Skeletal muscle tissue (tissue), 4 donors: ENCODE data around the gene NAGA. TPM values are rescaled to one million over a fixed set of nuclear protein-coding genes. Genes with fewer than 3 reads are reported as not detected.

ENCODE experiments used
- H3K27ac ChIP-seq: one replicate; pipeline ENCODE4 v1.7.0; 2013; ENCODE audit warnings: mild to moderate bottlenecking, low read depth, low read length, inconsistent platforms
- H3K27me3 ChIP-seq, 3 donors: one replicate each; pipeline ENCODE4 v1.7.0; 2013; ENCODE audit warnings: low read length in 3 of 3; ENCODE audit not compliant: control insufficient read depth in 3 of 3, insufficient read depth in 3 of 3
- H3K36me3 ChIP-seq, 3 donors: one replicate each; pipeline ENCODE4 v1.7.0; 2013; ENCODE audit warnings: low read length in 3 of 3; ENCODE audit not compliant: control insufficient read depth in 3 of 3, insufficient read depth in 3 of 3
- H3K4me1 ChIP-seq, 3 donors: one replicate each; pipeline ENCODE4 v1.7.0; 2013; ENCODE audit warnings: low read length in 3 of 3, mild to moderate bottlenecking in 3 of 3; ENCODE audit not compliant: control insufficient read depth in 3 of 3, insufficient read depth in 3 of 3
- H3K4me3 ChIP-seq, 3 donors: one replicate each; pipeline ENCODE4 v1.7.0; 2013; ENCODE audit warnings: low read length in 3 of 3
- H3K9ac ChIP-seq, 3 donors: one replicate each; pipeline ENCODE4 v1.7.0; 2013; ENCODE audit warnings: low read length in 3 of 3, mild to moderate bottlenecking in 3 of 3, moderate library complexity in 2 of 3, low read depth in 1 of 3
- H3K9me3 ChIP-seq, 3 donors: one replicate each; pipeline ENCODE4 v1.7.0; 2013; ENCODE audit warnings: low read length in 3 of 3; ENCODE audit not compliant: control insufficient read depth in 3 of 3
- total RNA-seq: library from RNA; depleted of rRNA; stranded (reverse); fragments of >200 nt; gene quantifications from one replicate; pipeline ENCODE4 v1.2.3, GENCODE V29; 2014
- donor health status: Osteomylitis.

NAGA gene
- total RNA-seq, 1 donor from 2014 or later: 26.1 TPM

DNA sequence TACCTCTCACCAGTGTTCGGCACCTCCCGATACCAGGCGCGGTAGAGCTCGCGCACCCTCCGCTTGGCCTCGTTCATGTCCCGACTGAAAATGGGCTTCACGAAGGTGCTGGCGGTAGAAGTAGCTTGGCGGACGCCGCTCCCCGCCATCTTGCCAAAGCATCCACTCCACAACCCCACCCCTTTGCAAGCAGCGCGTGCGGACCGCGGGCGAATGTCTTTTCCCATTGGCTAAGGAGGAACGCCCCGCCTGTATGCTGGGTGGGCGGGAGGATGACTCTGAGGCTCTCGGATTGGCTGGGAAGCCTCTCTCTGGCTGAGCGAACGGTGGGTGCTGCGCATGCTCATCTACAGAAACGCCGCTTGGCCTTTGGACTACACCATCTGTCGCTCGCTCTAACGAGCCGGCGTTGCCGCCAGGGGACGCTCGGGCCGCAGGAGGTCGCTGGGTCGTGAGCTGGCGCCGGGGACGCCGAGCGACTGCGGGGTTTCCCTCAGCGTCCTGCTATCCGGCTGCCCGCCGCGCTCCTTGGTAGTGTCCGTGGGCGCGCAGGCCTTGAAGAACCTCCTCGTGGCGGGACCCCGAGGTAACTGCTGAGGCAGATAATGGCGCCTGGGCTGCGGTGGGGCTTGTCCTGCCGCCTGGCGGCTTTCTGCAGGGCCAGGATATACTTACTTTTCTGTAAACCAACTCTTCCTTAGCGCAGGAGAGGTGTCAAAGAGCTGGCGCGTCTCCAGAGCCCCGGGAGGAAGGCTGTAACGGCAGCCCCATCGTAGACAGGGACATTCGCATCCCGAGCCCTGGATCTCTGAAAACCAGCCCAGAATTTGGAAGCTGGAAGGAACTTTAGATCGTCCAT is 20.2 kb upstream of the NAGA start, which contains the start of gene NDUFA6:
Gene NDUFA6, minus strand, starts transcription at position 177 of the 859 bp plus-strand sequence. Its CDS starts 28 bp downstream, at position 149.
- Histone ChIP-seq H3K36me3 (peaks cover 13 to 15% (median 15%) of the 10 kb centered on the region in 3 donors), H3K4me3 (peak within 1 kb of the TSS; percentile 92 to 98 (median 98)), H3K4me1 (peaks cover 19 to 41% (median 25%) of the 10 kb centered on the region in 3 donors), H3K9me3 (no peaks in the 10 kb centered on the region), H3K27me3 (no peaks in the 10 kb centered on the region), H3K27ac (peak within 1 kb of the TSS; percentile 100), H3K9ac (peak within 1 kb of the TSS; percentile 97 to 98 (median 98))

DNA sequence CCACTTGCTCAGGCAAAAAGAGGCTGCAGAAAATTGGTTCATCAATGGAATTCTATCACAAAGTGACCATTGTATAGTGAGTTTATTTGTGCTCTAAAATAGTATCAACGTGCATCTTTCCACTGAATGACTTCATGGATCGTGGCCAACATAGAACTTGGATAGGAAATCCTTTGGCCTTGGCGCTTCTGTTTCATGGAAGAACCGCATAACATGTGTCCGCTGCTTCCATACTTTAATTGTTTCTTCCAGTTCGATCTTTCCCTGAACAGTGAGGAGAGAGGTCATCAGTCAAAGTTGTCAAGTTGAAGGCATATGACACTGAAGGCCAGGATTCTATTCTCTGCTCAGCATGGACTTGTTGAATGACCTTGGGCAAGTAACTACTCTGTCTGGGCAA is 15.4 kb upstream of the NAGA start:
- peaks cover 18 to 45% (median 21%) of the 10 kb centered on the region in 3 donors for H3K4me1 ChIP-seq
- no peak overlapping the region for H3K4me3 ChIP-seq
- no peak overlapping the region for H3K9ac ChIP-seq
- peaks cover 39 to 50% (median 44%) of the 10 kb centered on the region in 3 donors for H3K36me3 ChIP-seq
- H3K27ac ChIP-seq: peak overlapping the region; percentile 8
- H3K27me3 ChIP-seq: no peaks in the 10 kb centered on the region
- H3K9me3 ChIP-seq: no peaks in the 10 kb centered on the region

DNA sequence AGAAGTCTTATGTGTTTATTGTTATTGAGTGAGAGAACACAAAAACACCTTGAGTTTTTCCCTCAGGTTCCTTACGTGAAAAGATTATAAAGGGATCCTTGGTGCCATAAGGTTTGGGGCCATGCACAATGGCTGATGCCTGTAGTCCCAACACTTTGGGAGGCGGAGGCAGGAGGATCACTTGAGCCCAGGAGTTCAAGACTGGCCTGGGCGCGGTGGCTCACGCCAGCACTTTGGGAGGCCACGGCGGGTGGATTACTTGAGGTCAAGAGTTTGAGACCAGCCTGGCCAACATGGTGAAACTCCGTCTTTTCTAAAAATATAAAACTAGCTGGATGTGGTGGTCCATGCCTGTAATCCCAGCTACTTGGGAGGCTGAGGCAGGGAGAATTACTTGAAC is 14.3 kb upstream of the NAGA start:
- H3K4me3 ChIP-seq: no peak overlapping the region
- H3K27ac ChIP-seq: no peak overlapping the region
- H3K36me3 ChIP-seq: peaks cover 39 to 50% (median 44%) of the 10 kb centered on the region in 3 donors
- H3K27me3 ChIP-seq: no peaks in the 10 kb centered on the region
- H3K4me1 ChIP-seq: peaks cover 23 to 48% (median 26%) of the 10 kb centered on the region in 3 donors
- H3K9me3 ChIP-seq: no peaks in the 10 kb centered on the region
- no peak overlapping the region for H3K9ac ChIP-seq

DNA sequence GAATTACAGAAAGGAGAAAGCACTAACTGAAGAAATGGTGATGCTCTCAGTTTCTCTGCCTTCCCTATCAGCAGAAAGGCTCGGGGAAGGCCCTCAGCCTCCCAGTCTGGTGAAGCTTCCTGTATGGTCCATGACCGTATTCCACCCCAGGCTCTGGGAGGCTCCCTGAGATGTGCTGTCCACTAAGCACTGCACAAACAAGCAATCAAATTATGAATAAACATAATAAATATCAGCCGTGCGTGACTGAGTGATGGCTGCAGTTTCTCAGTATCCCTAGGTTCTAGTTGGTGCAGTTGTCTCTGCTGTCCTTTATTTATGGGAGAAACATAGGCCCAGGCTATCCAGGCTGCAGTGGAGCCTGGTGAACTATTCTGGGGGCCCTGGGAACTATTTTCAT is 12.5 kb upstream of the NAGA start:
- H3K4me3 ChIP-seq: no peak overlapping the region
- H3K36me3 ChIP-seq: peaks cover 33 to 50% (median 42%) of the 10 kb centered on the region in 3 donors
- H3K27me3 ChIP-seq: no peaks in the 10 kb centered on the region
- peaks cover 25 to 47% (median 28%) of the 10 kb centered on the region in 3 donors for H3K4me1 ChIP-seq
- no peaks in the 10 kb centered on the region for H3K9me3 ChIP-seq
- H3K9ac ChIP-seq: no peak overlapping the region
- no peak overlapping the region for H3K27ac ChIP-seq

DNA sequence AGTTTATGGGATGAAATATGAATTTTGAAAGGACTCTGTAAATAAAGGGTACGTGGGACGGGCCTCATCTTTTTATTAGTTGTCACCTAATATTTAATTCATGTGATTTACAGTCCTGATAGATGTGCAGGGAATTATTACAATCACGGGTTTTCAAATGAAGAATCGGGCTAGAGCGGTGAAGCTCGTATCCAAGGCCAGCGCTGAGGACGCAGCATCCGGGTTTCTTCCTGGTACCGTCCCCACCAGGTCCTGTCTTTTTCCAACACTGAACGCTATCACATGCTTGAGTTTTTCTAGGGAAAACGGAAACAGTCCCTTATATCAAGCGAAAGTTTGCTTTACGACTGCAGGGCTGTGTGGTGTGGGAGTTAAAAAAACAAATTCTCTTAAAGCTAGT is 9.7 kb upstream of the NAGA start:
- peaks cover 24 to 38% (median 27%) of the 10 kb centered on the region in 3 donors for H3K36me3 ChIP-seq
- peak overlapping the region; percentile 100 for H3K27ac ChIP-seq
- peak overlapping the region; percentile 76 to 91 (median 83) for H3K4me3 ChIP-seq
- no peaks in the 10 kb centered on the region for H3K9me3 ChIP-seq
- no peaks in the 10 kb centered on the region for H3K27me3 ChIP-seq
- peak overlapping the region; percentile 99 for H3K9ac ChIP-seq
- peaks cover 29 to 44% (median 29%) of the 10 kb centered on the region in 3 donors for H3K4me1 ChIP-seq

DNA sequence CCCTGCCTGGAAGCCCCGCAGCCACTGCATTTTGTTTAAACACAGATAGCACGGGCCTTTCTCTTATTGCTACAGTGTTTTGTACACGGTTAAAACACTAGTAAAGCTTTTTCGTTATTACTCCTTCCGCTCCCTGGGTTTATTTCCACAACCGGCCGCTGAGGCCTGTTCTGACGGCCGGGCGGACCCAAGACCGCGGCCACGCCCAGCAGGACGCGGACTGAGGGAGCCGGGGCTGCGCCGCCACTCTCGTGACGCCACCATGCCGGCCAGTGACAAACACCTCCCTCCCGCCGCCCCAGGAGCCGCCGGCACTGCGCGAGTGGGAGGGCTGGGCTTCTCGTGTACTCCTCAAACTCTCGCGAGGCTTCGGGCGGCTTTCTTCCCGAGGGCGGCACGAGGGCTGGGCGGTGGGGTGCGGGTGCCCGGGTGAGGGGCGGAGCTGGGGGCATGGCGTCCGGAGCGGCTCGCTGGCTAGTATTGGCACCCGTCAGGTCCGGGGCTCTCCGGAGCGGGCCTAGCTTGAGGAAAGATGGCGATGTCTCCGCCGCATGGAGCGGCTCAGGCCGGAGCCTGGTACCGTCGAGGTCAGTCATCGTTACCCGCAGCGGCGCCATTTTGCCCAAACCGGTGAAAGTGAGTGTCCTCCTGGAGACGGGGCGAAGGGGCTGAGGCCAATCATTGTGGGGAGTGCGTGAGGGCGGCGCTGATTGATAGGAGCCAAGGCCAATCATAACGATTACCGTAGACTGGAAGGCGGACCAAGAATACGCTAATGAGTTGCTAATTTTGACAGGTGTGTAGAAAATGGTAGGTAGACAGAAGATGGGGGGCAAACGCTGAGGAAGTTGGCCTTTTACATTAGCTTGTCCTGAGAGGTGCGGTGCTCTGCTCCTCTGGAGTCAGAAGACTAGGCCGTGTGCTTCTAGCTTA is 9.0 kb upstream of the NAGA start, which contains the start of gene SMDT1:
Gene SMDT1, plus strand, starts transcription at position 382 of the 933 bp plus-strand sequence. Its CDS starts 69 bp downstream, at position 451.
- peak within 1 kb of the TSS; percentile 76 to 91 (median 83) for H3K4me3 ChIP-seq
- peaks cover 29 to 48% (median 29%) of the 10 kb centered on the region in 3 donors for H3K4me1 ChIP-seq
- H3K27ac ChIP-seq: peak within 1 kb of the TSS; percentile 100
- H3K9ac ChIP-seq: peak within 1 kb of the TSS; percentile 99
- no peaks in the 10 kb centered on the region for H3K9me3 ChIP-seq
- H3K36me3 ChIP-seq: peaks cover 17 to 34% (median 21%) of the 10 kb centered on the region in 3 donors
- no peaks in the 10 kb centered on the region for H3K27me3 ChIP-seq

DNA sequence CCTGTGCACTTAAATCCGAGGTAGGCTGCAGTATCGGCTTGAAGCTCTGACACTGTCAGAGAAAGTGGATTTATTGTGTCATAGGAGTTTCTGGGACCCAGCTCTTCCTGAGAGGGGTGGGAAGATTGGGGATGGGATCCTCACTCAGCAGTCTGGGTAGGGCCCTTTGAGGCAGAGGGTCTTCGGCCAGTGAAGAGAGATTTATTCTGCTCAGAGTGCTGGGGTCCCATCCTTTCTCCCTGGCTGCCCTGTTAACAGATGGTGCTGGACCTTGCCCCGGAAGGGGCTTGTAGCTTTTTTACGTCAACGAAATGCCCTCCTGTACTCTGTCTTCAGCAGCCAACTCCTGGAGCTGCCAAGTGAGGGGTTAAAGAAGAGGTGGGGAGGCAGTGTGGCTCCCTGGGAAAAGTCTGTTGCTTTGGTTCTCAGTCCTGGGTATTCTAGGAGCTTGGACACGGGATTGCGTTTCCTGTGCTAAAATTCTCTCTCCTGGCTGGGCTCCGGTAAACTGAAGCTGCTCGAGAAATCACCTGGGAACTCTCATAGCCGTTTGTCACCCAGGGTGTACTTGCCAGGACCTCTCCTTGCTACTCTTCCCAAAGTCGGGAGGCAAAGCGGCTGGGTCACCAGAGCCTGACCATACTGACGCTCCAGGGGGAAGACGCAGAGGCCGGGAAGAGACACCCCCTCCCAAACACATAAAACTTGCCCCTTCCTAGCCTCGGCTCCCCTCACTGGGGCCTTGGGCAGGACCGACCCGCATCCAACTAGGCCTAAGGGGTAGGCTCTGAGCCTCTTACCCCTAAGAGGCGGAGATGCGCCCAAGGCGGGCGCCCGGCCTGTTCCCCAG is 8.1 kb upstream of the NAGA start:
- peak overlapping the region; percentile 99 for H3K9ac ChIP-seq
- no peaks in the 10 kb centered on the region for H3K9me3 ChIP-seq
- H3K27ac ChIP-seq: peak overlapping the region; percentile 100
- peaks cover 11 to 26% (median 19%) of the 10 kb centered on the region in 3 donors for H3K36me3 ChIP-seq
- peaks cover 30 to 48% (median 36%) of the 10 kb centered on the region in 3 donors for H3K4me1 ChIP-seq
- H3K27me3 ChIP-seq: no peaks in the 10 kb centered on the region
- H3K4me3 ChIP-seq: peak overlapping the region; percentile 76 to 91 (median 83)

DNA sequence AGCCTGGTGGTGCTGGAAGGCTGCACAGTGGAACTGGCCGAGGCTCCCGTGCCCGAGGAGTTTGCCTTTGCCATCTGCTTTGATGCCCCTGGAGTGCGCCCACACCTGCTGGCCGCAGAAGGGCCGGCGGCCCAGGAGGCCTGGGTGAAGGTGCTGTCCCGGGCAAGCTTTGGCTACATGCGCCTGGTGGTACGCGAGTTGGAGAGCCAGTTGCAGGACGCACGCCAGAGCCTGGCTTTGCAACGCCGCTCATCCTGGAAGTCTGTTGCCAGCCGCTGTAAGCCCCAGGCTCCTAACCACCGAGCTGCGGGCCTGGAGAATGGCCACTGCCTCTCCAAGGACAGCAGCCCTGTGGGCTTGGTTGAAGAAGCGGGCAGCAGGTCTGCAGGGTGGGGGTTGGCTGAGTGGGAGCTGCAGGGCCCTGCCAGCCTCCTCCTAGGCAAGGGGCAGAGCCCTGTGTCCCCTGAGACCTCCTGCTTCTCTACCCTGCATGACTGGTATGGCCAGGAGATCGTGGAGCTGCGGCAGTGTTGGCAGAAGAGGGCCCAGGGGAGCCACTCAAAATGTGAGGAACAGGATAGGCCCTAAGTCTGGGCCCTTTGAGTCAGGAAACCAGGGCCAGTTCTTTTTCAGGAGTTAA is 7.0 kb upstream of the NAGA start:
- H3K27ac ChIP-seq: peak overlapping the region; percentile 100
- peak overlapping the region in 2 of 3 donors; percentile 99 for H3K9ac ChIP-seq
- no peaks in the 10 kb centered on the region for H3K9me3 ChIP-seq
- peaks cover 30 to 47% (median 37%) of the 10 kb centered on the region in 3 donors for H3K4me1 ChIP-seq
- no peaks in the 10 kb centered on the region for H3K27me3 ChIP-seq
- H3K36me3 ChIP-seq: peaks cover 4 to 18% (median 13%) of the 10 kb centered on the region in 3 donors
- no peak overlapping the region for H3K4me3 ChIP-seq
